SK-N-SH (cell line): Measurements from ENCODE around the gene ATP6V1B1. TPM values are rescaled to one million over a fixed set of nuclear protein-coding genes. Genes with fewer than 3 reads are reported as not detected.
A peak's percentile ranks its signal among the peaks of the same experiment; 100 is the strongest.

Experiments used
- CTCF ChIA-PET: fragments of 300-600, 350-600 bp; formaldehyde crosslinking; extraction: SDS; loops from one replicate; lab custom pipeline; 2021; lab: Yijun Ruan, JAX
- POLR2A ChIA-PET: fragments of 350-600 bp; sonication (Branson Sonifier 250); formaldehyde crosslinking; extraction: SDS; loops from one replicate; lab custom pipeline; 2020; ENCODE audit warnings: antibody characterized with exemption, inconsistent platforms; lab: Yijun Ruan, JAX
- DNase-seq: peaks from one replicate; pipeline ENCODE4 v3.0.0; 2012
- H2AFZ ChIP-seq: fragments of 200-600 bp; sonication (generic); 2 replicates; pipeline ENCODE4 v1.8.1; 2016; ENCODE audit warnings: antibody characterized with exemption, mild to moderate bottlenecking, low read depth
- H3F3A ChIP-seq: fragments of 200-600 bp; sonication (generic); replicated peaks from 2 replicates; pipeline ENCODE3; 2016; ENCODE audit warnings: antibody characterized with exemption, mild to moderate bottlenecking; ENCODE audit not compliant: insufficient read depth
- H3K27ac ChIP-seq, 2 experiments: fragments of 200-500 bp in 1 of 2; fragments of 200-600 bp in 1 of 2; sonication (Bioruptor generic) in 1 of 2; sonication (generic), shearing (Covaris generic) in 1 of 2; 2 replicates each; pipeline versions ENCODE4 v1.5.1 to v1.6.1; 2014 to 2016; ENCODE audit warnings: low read depth in 2 of 2, inconsistent platforms in 1 of 2, low read length in 1 of 2, mild to moderate bottlenecking in 1 of 2, mixed read lengths in 1 of 2
- H3K27me3 ChIP-seq: fragments of 200-600 bp; sonication (generic), shearing (Covaris generic); 2 replicates; pipeline ENCODE4 v1.6.1; 2016; ENCODE audit warnings: mixed run types; ENCODE audit not compliant: insufficient read depth
- H3K36me3 ChIP-seq, 2 experiments: fragments of 200-500 bp in 1 of 2; fragments of 200-600 bp in 1 of 2; sonication (Bioruptor generic) in 1 of 2; sonication (generic) in 1 of 2; replicated peaks in 1 of 2; 2 replicates each; pipeline versions ENCODE3 to v1.5.1; 2014 to 2016; ENCODE audit warnings: low read length in 1 of 2, mild to moderate bottlenecking in 1 of 2; ENCODE audit not compliant: insufficient read depth in 2 of 2, control insufficient read depth in 1 of 2
- H3K4me1 ChIP-seq, 2 experiments: fragments of 200-500 bp in 1 of 2; fragments of 200-600 bp in 1 of 2; sonication (Bioruptor generic) in 1 of 2; sonication (generic), shearing (Covaris generic) in 1 of 2; 2 replicates each; pipeline versions ENCODE4 v1.5.1 to v1.6.1; 2014 to 2016; ENCODE audit warnings: low read depth in 1 of 2, low read length in 1 of 2, mixed run types in 1 of 2; ENCODE audit not compliant: insufficient read depth in 2 of 2, control insufficient read depth in 1 of 2
- H3K4me2 ChIP-seq: fragments of 200-600 bp; sonication (generic), shearing (Covaris generic); 2 replicates; pipeline ENCODE4 v1.6.1; 2017; ENCODE audit warnings: mixed run types
- H3K4me3 ChIP-seq, 2 experiments: fragments of 200-500 bp in 1 of 2; fragments of 200-600 bp in 1 of 2; sonication (Bioruptor generic) in 1 of 2; sonication (generic), shearing (Covaris generic) in 1 of 2; 2 replicates each; pipeline versions ENCODE4 v1.5.1 to v1.8.1; 2014 to 2016; ENCODE audit warnings: low read depth in 2 of 2, inconsistent platforms in 1 of 2, low read length in 1 of 2, mild to moderate bottlenecking in 1 of 2, mixed read lengths in 1 of 2, moderate library complexity in 1 of 2
- H3K79me2 ChIP-seq: fragments of 200-600 bp; sonication (generic); 2 replicates; pipeline ENCODE4 v1.8.1; 2017; ENCODE audit warnings: mild to moderate bottlenecking; ENCODE audit not compliant: insufficient read depth
- H3K9ac ChIP-seq: fragments of 200-600 bp; sonication (generic); 2 replicates; pipeline ENCODE4 v1.6.1; 2017; ENCODE audit warnings: mixed run types
- H3K9me2 ChIP-seq: fragments of 200-600 bp; sonication (generic); 2 replicates; pipeline ENCODE4 v1.6.1; 2017; ENCODE audit warnings: mixed run types
- H3K9me3 ChIP-seq: fragments of 200-600 bp; sonication (generic); 2 replicates; pipeline ENCODE4 v1.6.1; 2017; ENCODE audit warnings: mixed run types, mild to moderate bottlenecking, moderate library complexity
- H4K20me1 ChIP-seq: fragments of 200-600 bp; sonication (generic); 2 replicates; pipeline ENCODE4 v1.6.1; 2017; ENCODE audit warnings: mild to moderate bottlenecking, mixed run types; ENCODE audit not compliant: insufficient read depth
- CHD2 ChIP-seq: fragments of 150-350 bp; IDR thresholded peaks from 2 replicates; pipeline ENCODE4 v1.6.1; 2018; ENCODE audit warnings: low read length; ENCODE audit not compliant: partially characterized antibody
- ELF1 ChIP-seq: IDR thresholded peaks from 2 replicates; pipeline ENCODE4 v1.4.0; 2012
- EP300 ChIP-seq, 2 experiments: IDR thresholded peaks; 2 replicates each; pipeline versions ENCODE4 v1.4.0 to v1.6.1; 2012; ENCODE audit warnings: borderline replicate concordance in 1 of 2, low read depth in 1 of 2, low read length in 1 of 2
- EZH2phosphoT487 ChIP-seq: fragments of 200-600 bp; sonication (generic); IDR thresholded peaks from 2 replicates; pipeline ENCODE4 v1.6.1; 2017; ENCODE audit warnings: low read depth, mixed run types, mild to moderate bottlenecking, antibody characterized with exemption, moderate library complexity, borderline replicate concordance
- FOXM1 ChIP-seq: IDR thresholded peaks from 2 replicates; pipeline ENCODE4 v1.4.0; 2012; ENCODE audit warnings: low read depth, mild to moderate bottlenecking
- MEF2A ChIP-seq: IDR thresholded peaks from 2 replicates; pipeline ENCODE4 v1.4.0; 2012; ENCODE audit warnings: low read depth, borderline replicate concordance
- MXI1 ChIP-seq: IDR thresholded peaks from 2 replicates; pipeline ENCODE4 v1.6.1; 2012; ENCODE audit warnings: mild to moderate bottlenecking, low read depth, low read length, improper control_type of control experiment
- NFIC ChIP-seq: IDR thresholded peaks from 2 replicates; pipeline ENCODE4 v1.4.0; 2012; ENCODE audit warnings: borderline replicate concordance
- NRF1 ChIP-seq: IDR thresholded peaks from 2 replicates; pipeline ENCODE4 v1.6.1; 2012; ENCODE audit warnings: low read depth, mild to moderate bottlenecking, low read length
- POLR2AphosphoS5 ChIP-seq: IDR thresholded peaks from 2 replicates; pipeline ENCODE4 v1.6.1; 2012; ENCODE audit warnings: low read depth, low read length
- RCOR1 ChIP-seq: fragments of 150-350 bp; IDR thresholded peaks from 2 replicates; pipeline ENCODE4 v1.6.1; 2017; ENCODE audit warnings: antibody characterized with exemption, low read length
- RXRA ChIP-seq: IDR thresholded peaks from 2 replicates; pipeline ENCODE4 v1.4.0; 2012; ENCODE audit warnings: low read depth, mild to moderate bottlenecking, borderline replicate concordance
- SIN3A ChIP-seq: IDR thresholded peaks from 2 replicates; pipeline ENCODE4 v1.6.1; 2012; ENCODE audit warnings: low read depth, mild to moderate bottlenecking, low read length, moderate library complexity, borderline replicate concordance
- SMC3 ChIP-seq: IDR thresholded peaks from 2 replicates; pipeline ENCODE4 v1.6.1; 2012; ENCODE audit warnings: low read depth, low read length, improper control_type of control experiment
- TAF1 ChIP-seq: IDR thresholded peaks from 2 replicates; pipeline ENCODE4 v1.6.1; 2012; ENCODE audit warnings: low read depth, mild to moderate bottlenecking, low read length, moderate library complexity, borderline replicate concordance
- YY1 ChIP-seq: IDR thresholded peaks from 2 replicates; pipeline ENCODE4 v1.4.0; 2012; ENCODE audit warnings: low read depth, mild to moderate bottlenecking
- WGBS: methylation state at CpG from one replicate; pipeline ENCODE4 v1.1.6; 2017; ENCODE audit warnings: low lambda C conversion rate; 5-methylcytosine and 5-hydroxymethylcytosine counted together
- polyA plus RNA-seq, 3 experiments: library from polyadenylated mRNA; depleted of rRNA; stranded (reverse); fragments of >200 nt; gene quantifications; 2 replicates each; pipeline ENCODE4 v1.2.3, GENCODE V29; 2012
- TF ChIP-seq, protein P1 (sequence below): IDR thresholded peaks from 2 replicates; pipeline ENCODE4 v1.4.0; 2012; ENCODE audit warnings: low read depth, borderline replicate concordance
- TF ChIP-seq, protein P2 (sequence below): fragments of 150-350 bp; IDR thresholded peaks from 2 replicates; pipeline ENCODE4 v1.6.1; 2017; ENCODE audit warnings: antibody characterized with exemption, low read length, low read depth, borderline replicate concordance
- TF ChIP-seq, protein P3 (sequence below): IDR thresholded peaks from 2 replicates; pipeline ENCODE4 v1.4.0; 2012; ENCODE audit warnings: low read depth, borderline replicate concordance
- TF ChIP-seq, protein P4 (sequence below): IDR thresholded peaks from 2 replicates; pipeline ENCODE4 v1.6.1; 2012; ENCODE audit warnings: mild to moderate bottlenecking, low read depth, low read length, moderate library complexity
- TF ChIP-seq, protein P5 (sequence below): IDR thresholded peaks from 2 replicates; pipeline ENCODE4 v1.4.0; 2012; ENCODE audit warnings: low read depth
- TF ChIP-seq, protein P6 (sequence below): fragments of 200-600 bp; sonication (generic); IDR thresholded peaks from 2 replicates; pipeline ENCODE4 v1.6.1; 2017; ENCODE audit warnings: antibody characterized with exemption, mild to moderate bottlenecking, moderate library complexity

ATP6V1B1 gene
- polyA plus RNA-seq, 1 of the 3 experiments (the other 2 are of a cell fraction) = 4.9 TPM

DNA sequence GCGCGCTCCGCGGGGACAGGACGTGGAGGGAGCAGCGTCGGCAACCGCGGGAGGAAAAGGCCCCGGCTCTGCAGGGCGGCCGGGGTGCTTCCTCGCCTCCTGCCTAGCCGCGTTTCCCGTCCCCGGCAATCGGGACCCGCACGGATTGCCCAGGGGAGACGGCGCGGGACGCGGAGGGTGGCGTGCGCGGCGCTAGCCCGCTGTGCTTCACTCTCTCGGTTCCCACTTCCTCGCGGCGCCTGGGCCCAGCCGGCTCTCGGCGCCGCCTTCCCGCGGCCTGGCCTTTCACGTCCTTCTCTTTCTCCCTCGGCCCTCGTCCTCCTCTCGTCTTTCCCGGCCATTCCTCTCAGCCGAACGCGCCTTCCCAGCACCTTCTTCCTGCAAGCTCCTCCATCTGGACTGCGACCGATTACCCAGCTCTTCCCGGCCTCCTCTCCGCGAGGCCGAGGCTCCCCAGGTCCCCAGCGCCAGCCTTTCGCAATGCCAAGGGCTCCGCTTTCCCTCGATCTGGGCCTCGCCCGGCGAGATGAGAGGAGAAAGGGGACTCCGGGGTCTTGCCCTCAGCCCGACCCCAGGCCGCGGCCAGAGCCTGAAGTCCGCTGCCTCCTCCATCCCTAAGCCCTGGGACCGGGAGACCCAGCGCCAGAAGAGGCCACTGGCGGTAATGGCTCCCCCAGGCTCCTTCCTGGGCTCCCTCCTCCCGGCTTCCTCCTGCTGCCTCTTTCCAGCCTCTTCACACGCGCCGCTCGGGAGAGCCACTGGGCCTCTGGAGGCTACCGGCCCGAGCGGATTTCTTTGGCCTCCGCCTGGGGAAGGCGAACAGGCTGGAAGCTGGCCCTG, 34.3 kb upstream of the ATP6V1B1 start:
- Histone ChIP-seq H3K27ac (peak overlapping the region; percentile 65 to 67), H2AFZ (peak overlapping the region; percentile 99), H3K4me2 (peak overlapping the region; percentile 100), H3K79me2 (peaks cover 16% of the 10 kb centered on the region), H4K20me1 (no peaks in the 10 kb centered on the region; the same call in 1 of the 2 replicates), H3F3A (peaks cover 3% of the 10 kb centered on the region), H3K4me1 (peaks cover 0 to 16% of the 10 kb centered on the region in 2 experiments; a peak in 2 of 4 replicates), H3K36me3 (peaks cover 0 to 9% of the 10 kb centered on the region in 2 experiments), H3K4me3 (peak overlapping the region; percentile 84 to 99), H3K9me3 (no peaks in the 10 kb centered on the region), H3K9ac (peak overlapping the region; percentile 87), H3K27me3 (no peaks in the 10 kb centered on the region), H3K9me2 (no peaks in the 10 kb centered on the region)
- POLR2A ChIA-PET = interaction anchor here (0.5 to 1.0 kb wide), 3 partner anchors 20 to 1634 kb away, joined by 3 to 4 read pairs (median 4); no protein-coding TSS in a partner anchor
- no peak for TF ChIP-seq ELF1
- TF ChIP-seq TAF1 = no peak
- TF ChIP-seq, protein P1, sequence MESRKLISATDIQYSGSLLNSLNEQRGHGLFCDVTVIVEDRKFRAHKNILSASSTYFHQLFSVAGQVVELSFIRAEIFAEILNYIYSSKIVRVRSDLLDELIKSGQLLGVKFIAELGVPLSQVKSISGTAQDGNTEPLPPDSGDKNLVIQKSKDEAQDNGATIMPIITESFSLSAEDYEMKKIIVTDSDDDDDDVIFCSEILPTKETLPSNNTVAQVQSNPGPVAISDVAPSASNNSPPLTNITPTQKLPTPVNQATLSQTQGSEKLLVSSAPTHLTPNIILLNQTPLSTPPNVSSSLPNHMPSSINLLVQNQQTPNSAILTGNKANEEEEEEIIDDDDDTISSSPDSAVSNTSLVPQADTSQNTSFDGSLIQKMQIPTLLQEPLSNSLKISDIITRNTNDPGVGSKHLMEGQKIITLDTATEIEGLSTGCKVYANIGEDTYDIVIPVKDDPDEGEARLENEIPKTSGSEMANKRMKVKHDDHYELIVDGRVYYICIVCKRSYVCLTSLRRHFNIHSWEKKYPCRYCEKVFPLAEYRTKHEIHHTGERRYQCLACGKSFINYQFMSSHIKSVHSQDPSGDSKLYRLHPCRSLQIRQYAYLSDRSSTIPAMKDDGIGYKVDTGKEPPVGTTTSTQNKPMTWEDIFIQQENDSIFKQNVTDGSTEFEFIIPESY = no peak
- no peak for TF ChIP-seq CHD2
- TF ChIP-seq, protein P2, sequence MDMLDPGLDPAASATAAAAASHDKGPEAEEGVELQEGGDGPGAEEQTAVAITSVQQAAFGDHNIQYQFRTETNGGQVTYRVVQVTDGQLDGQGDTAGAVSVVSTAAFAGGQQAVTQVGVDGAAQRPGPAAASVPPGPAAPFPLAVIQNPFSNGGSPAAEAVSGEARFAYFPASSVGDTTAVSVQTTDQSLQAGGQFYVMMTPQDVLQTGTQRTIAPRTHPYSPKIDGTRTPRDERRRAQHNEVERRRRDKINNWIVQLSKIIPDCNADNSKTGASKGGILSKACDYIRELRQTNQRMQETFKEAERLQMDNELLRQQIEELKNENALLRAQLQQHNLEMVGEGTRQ = no peak
- TF ChIP-seq, protein P3, sequence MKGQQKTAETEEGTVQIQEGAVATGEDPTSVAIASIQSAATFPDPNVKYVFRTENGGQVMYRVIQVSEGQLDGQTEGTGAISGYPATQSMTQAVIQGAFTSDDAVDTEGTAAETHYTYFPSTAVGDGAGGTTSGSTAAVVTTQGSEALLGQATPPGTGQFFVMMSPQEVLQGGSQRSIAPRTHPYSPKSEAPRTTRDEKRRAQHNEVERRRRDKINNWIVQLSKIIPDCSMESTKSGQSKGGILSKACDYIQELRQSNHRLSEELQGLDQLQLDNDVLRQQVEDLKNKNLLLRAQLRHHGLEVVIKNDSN = no peak
- TF ChIP-seq, protein P4, sequence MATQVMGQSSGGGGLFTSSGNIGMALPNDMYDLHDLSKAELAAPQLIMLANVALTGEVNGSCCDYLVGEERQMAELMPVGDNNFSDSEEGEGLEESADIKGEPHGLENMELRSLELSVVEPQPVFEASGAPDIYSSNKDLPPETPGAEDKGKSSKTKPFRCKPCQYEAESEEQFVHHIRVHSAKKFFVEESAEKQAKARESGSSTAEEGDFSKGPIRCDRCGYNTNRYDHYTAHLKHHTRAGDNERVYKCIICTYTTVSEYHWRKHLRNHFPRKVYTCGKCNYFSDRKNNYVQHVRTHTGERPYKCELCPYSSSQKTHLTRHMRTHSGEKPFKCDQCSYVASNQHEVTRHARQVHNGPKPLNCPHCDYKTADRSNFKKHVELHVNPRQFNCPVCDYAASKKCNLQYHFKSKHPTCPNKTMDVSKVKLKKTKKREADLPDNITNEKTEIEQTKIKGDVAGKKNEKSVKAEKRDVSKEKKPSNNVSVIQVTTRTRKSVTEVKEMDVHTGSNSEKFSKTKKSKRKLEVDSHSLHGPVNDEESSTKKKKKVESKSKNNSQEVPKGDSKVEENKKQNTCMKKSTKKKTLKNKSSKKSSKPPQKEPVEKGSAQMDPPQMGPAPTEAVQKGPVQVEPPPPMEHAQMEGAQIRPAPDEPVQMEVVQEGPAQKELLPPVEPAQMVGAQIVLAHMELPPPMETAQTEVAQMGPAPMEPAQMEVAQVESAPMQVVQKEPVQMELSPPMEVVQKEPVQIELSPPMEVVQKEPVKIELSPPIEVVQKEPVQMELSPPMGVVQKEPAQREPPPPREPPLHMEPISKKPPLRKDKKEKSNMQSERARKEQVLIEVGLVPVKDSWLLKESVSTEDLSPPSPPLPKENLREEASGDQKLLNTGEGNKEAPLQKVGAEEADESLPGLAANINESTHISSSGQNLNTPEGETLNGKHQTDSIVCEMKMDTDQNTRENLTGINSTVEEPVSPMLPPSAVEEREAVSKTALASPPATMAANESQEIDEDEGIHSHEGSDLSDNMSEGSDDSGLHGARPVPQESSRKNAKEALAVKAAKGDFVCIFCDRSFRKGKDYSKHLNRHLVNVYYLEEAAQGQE = no peak
- peak; percentile 66 for TF ChIP-seq YY1
- TF ChIP-seq POLR2AphosphoS5 = no peak
- no peak for TF ChIP-seq MEF2A
- TF ChIP-seq RXRA = no peak
- TF ChIP-seq, protein P5, sequence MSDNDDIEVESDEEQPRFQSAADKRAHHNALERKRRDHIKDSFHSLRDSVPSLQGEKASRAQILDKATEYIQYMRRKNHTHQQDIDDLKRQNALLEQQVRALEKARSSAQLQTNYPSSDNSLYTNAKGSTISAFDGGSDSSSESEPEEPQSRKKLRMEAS = peak; percentile 25; the same call in 1 of the 2 replicates
- TF ChIP-seq FOXM1 = no peak
- TF ChIP-seq RCOR1 = no peak
- TF ChIP-seq EP300 (IDR thresholded peaks at IDR 0.05; ENCODE audit: borderline replicate concordance in 1 of 2, low read depth in 1 of 2, low read length in 1 of 2) = no peak
- peak; percentile 45; the same call in 1 of the 2 replicates for TF ChIP-seq MXI1
- TF ChIP-seq SIN3A = no peak
- TF ChIP-seq NRF1 = no peak
- no peak for TF ChIP-seq EZH2phosphoT487
- TF ChIP-seq, protein P6, sequence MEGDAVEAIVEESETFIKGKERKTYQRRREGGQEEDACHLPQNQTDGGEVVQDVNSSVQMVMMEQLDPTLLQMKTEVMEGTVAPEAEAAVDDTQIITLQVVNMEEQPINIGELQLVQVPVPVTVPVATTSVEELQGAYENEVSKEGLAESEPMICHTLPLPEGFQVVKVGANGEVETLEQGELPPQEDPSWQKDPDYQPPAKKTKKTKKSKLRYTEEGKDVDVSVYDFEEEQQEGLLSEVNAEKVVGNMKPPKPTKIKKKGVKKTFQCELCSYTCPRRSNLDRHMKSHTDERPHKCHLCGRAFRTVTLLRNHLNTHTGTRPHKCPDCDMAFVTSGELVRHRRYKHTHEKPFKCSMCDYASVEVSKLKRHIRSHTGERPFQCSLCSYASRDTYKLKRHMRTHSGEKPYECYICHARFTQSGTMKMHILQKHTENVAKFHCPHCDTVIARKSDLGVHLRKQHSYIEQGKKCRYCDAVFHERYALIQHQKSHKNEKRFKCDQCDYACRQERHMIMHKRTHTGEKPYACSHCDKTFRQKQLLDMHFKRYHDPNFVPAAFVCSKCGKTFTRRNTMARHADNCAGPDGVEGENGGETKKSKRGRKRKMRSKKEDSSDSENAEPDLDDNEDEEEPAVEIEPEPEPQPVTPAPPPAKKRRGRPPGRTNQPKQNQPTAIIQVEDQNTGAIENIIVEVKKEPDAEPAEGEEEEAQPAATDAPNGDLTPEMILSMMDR = no peak
- no peak for TF ChIP-seq SMC3
- TF ChIP-seq NFIC = no peak
- CTCF ChIA-PET = interaction anchor here (0.7 to 1.2 kb wide), 4 partner anchors 11 to 28 kb away, joined by 3 to 5 read pairs (median 4); no protein-coding TSS in a partner anchor
- 2% methylated on average over 43 of the region's 79 CpGs for WGBS
- DNase-seq = peak; percentile 71
